GM21723 (cell line): ENCODE results near the gene ASTN2.
"Not testable (repeated sequence)": the region's sequence is repeated elsewhere in the genome, so short reads cannot be mapped to it uniquely, and the experiment has no call there.

Experiments used
- ATAC-seq: cut with Tn5 transposase; IDR thresholded peaks from one replicate; pipeline ENCODE4 v1.9.1; 2021; ENCODE audit warnings: mild to moderate bottlenecking, moderate library complexity; ENCODE audit not compliant: unreplicated experiment

ASTN2 gene

GRCh38 chr9:116891424-116891823 lies 523.4 kb downstream of the ASTN2 start:
- ATAC-seq = no peak

GRCh38 chr9:116888476-116888875 lies 526.4 kb downstream of the ASTN2 start:
- not testable (repeated sequence) for ATAC-seq

- ATAC-seq = no peak
Observed at GRCh38 chr9:116888066-116888465, 526.8 kb downstream of the ASTN2 start.

- ATAC-seq = no peak
Observed at GRCh38 chr9:116883676-116884075, 531.2 kb downstream of the ASTN2 start.

- no peak for ATAC-seq
Observed at GRCh38 chr9:116877072-116877471, 537.8 kb downstream of the ASTN2 start.

GRCh38 chr9:116875576-116875975 lies 539.3 kb downstream of the ASTN2 start:
- no peak for ATAC-seq

GRCh38 chr9:116873937-116874914 lies 540.6 kb downstream of the ASTN2 start:
- ATAC-seq = no peak

- no peak for ATAC-seq
Observed at GRCh38 chr9:116873491-116873890, 541.4 kb downstream of the ASTN2 start.

GRCh38 chr9:116870566-116870965 lies 544.3 kb downstream of the ASTN2 start:
- no peak for ATAC-seq

- ATAC-seq = no peak
Observed at GRCh38 chr9:116868201-116868600, 546.7 kb downstream of the ASTN2 start.

- no peak for ATAC-seq
Observed at GRCh38 chr9:116861321-116861720, 553.5 kb downstream of the ASTN2 start.

- ATAC-seq = no peak
Observed at GRCh38 chr9:116860509-116861120, 554.2 kb downstream of the ASTN2 start.

- no peak for ATAC-seq
Observed at GRCh38 chr9:116859763-116860162, 555.1 kb downstream of the ASTN2 start.

- no peak for ATAC-seq
Observed at GRCh38 chr9:116857321-116857720, 557.5 kb downstream of the ASTN2 start.

GRCh38 chr9:116855881-116856662 lies 558.8 kb downstream of the ASTN2 start:
- ATAC-seq = no peak

- no peak for ATAC-seq
Observed at GRCh38 chr9:116849721-116850120, 565.1 kb downstream of the ASTN2 start.

GRCh38 chr9:116844621-116845020 lies 570.2 kb downstream of the ASTN2 start:
- ATAC-seq = no peak

GRCh38 chr9:116843863-116844620 lies 570.8 kb downstream of the ASTN2 start:
- no peak for ATAC-seq

- ATAC-seq = no peak
Observed at GRCh38 chr9:116842658-116843057, 572.2 kb downstream of the ASTN2 start.

GRCh38 chr9:116838468-116838867 lies 576.4 kb downstream of the ASTN2 start:
- not testable (repeated sequence) for ATAC-seq
